ENCODE measurements around the gene RAB41. TPM values are rescaled to one million over a fixed set of nuclear protein-coding genes. Genes with fewer than 3 reads are reported as not detected.
"Not testable (repeated sequence)": the region's sequence is repeated elsewhere in the genome, so short reads cannot be mapped to it uniquely, and the experiment has no call there.

RAB41 gene
- total RNA-seq, 1 donor from 2014 or later: not detected

- peak; percentile 90 for FAIRE-seq
- H3K27ac Mint-ChIP-seq (ENCODE audit: unreplicated experiment): no peak overlapping the region
Observed at GRCh38 chrX:70262952-70263567, 18.9 kb upstream of the RAB41 start.

GRCh38 chrX:70264784-70265183 is 17.2 kb upstream of the RAB41 start:
- Histone ChIP-seq H3K27me3 (ENCODE audit: insufficient read depth, low read length) (no peaks in the 10 kb centered on the region), H3K27ac (ENCODE audit: low read depth, low read length) (no peak overlapping the region), H3K4me3 (ENCODE audit: insufficient read depth, low read depth, low read length) (no peak overlapping the region), H3K9ac (ENCODE audit: low read length) (no peak overlapping the region), H2AFZ (ENCODE audit: low read depth, low read length) (no peak overlapping the region), H3K36me3 (ENCODE audit: insufficient read depth, low read length) (no peaks in the 10 kb centered on the region), H3K79me2 (ENCODE audit: insufficient read depth, low read length) (no peaks in the 10 kb centered on the region), H3K9me3 (ENCODE audit: insufficient read depth, low read depth, low read length) (no peaks in the 10 kb centered on the region), H4K20me1 (ENCODE audit: insufficient read depth, low read length) (no peaks in the 10 kb centered on the region), H3K4me1 (ENCODE audit: insufficient read depth, low read length) (no peaks in the 10 kb centered on the region), H3K4me2 (ENCODE audit: low read length) (no peak overlapping the region)
- peaks cover 1% of the 10 kb centered on the region for H3K36me3 Mint-ChIP-seq (ENCODE audit: low read depth, unreplicated experiment)
- no peak overlapping the region for H3K4me3 Mint-ChIP-seq (ENCODE audit: unreplicated experiment)
- no peaks in the 10 kb centered on the region for H3K9me3 Mint-ChIP-seq (ENCODE audit: unreplicated experiment)
- no peaks in the 10 kb centered on the region for H3K27me3 Mint-ChIP-seq (ENCODE audit: low read depth, unreplicated experiment)
- FAIRE-seq (peak; percentile 91), DNase-seq (ENCODE audit: low read depth) (no peak)
- TF ChIP-seq CTCF (IDR thresholded peaks at IDR 0.05; ENCODE audit: insufficient read depth, low read depth, low read length) (no peak), EZH2 (IDR thresholded peaks at IDR 0.05; ENCODE audit: insufficient read depth, low read length) (no peak)
- H3K4me1 Mint-ChIP-seq (ENCODE audit: low read depth, unreplicated experiment): no peaks in the 10 kb centered on the region
- H3K27ac Mint-ChIP-seq (ENCODE audit: unreplicated experiment): no peak overlapping the region

More at GRCh38 chrX:70262952-70263567, 18.9 kb upstream of the RAB41 start:
- H3K4me1 ChIP-seq (ENCODE audit: insufficient read depth, low read length): no peaks in the 10 kb centered on the region
- H2AFZ ChIP-seq (ENCODE audit: low read depth, low read length): no peak overlapping the region
- no peaks in the 10 kb centered on the region for H3K9me3 ChIP-seq (ENCODE audit: insufficient read depth, low read depth, low read length)
- no peak for TF ChIP-seq EZH2 (IDR thresholded peaks at IDR 0.05; ENCODE audit: insufficient read depth, low read length)
- TF ChIP-seq CTCF (IDR thresholded peaks at IDR 0.05; ENCODE audit: insufficient read depth, low read depth, low read length): peak; percentile 29
- H3K27me3 ChIP-seq (ENCODE audit: insufficient read depth, low read length): no peaks in the 10 kb centered on the region
- DNase-seq (ENCODE audit: low read depth): peak; percentile 8
- Mint-ChIP-seq H3K36me3 (ENCODE audit: low read depth, unreplicated experiment) (no peaks in the 10 kb centered on the region), H3K4me3 (ENCODE audit: unreplicated experiment) (no peak overlapping the region), H3K27me3 (ENCODE audit: low read depth, unreplicated experiment) (no peaks in the 10 kb centered on the region), H3K9me3 (ENCODE audit: unreplicated experiment) (no peaks in the 10 kb centered on the region), H3K4me1 (ENCODE audit: low read depth, unreplicated experiment) (no peaks in the 10 kb centered on the region)
- no peak overlapping the region for H3K4me3 ChIP-seq (ENCODE audit: insufficient read depth, low read depth, low read length)
- H3K27ac ChIP-seq (ENCODE audit: low read depth, low read length): no peak overlapping the region
- H3K4me2 ChIP-seq (ENCODE audit: low read length): no peak overlapping the region
- no peaks in the 10 kb centered on the region for H3K36me3 ChIP-seq (ENCODE audit: insufficient read depth, low read length)
- no peaks in the 10 kb centered on the region for H4K20me1 ChIP-seq (ENCODE audit: insufficient read depth, low read length)
- no peaks in the 10 kb centered on the region for H3K79me2 ChIP-seq (ENCODE audit: insufficient read depth, low read length)
- H3K9ac ChIP-seq (ENCODE audit: low read length): no peak overlapping the region

GRCh38 chrX:70268034-70268433 is 13.9 kb upstream of the RAB41 start, which contains the start of gene ARR3:
Gene ARR3 (plus strand): TSS chrX:70268334. CDS start chrX:70269386, 1,052 bp downstream.
- Histone ChIP-seq H3K27ac (ENCODE audit: low read depth, low read length) (no peak within 1 kb of the TSS), H3K36me3 (ENCODE audit: insufficient read depth, low read length) (no peaks in the 10 kb centered on the region), H3K4me1 (ENCODE audit: insufficient read depth, low read length) (no peaks in the 10 kb centered on the region), H3K4me2 (ENCODE audit: low read length) (no peak within 1 kb of the TSS), H3K79me2 (ENCODE audit: insufficient read depth, low read length) (no peaks in the 10 kb centered on the region), H3K9ac (ENCODE audit: low read length) (no peak within 1 kb of the TSS), H3K9me3 (ENCODE audit: insufficient read depth, low read depth, low read length) (no peaks in the 10 kb centered on the region), H4K20me1 (ENCODE audit: insufficient read depth, low read length) (no peaks in the 10 kb centered on the region), H3K4me3 (ENCODE audit: insufficient read depth, low read depth, low read length) (no peak within 1 kb of the TSS), H2AFZ (ENCODE audit: low read depth, low read length) (no peak within 1 kb of the TSS), H3K27me3 (ENCODE audit: insufficient read depth, low read length) (no peaks in the 10 kb centered on the region)
- H3K27me3 Mint-ChIP-seq (ENCODE audit: low read depth, unreplicated experiment): no peaks in the 10 kb centered on the region
- no peaks in the 10 kb centered on the region for H3K4me1 Mint-ChIP-seq (ENCODE audit: low read depth, unreplicated experiment)
- FAIRE-seq: no peak
- no peak within 1 kb of the TSS for H3K4me3 Mint-ChIP-seq (ENCODE audit: unreplicated experiment)
- H3K36me3 Mint-ChIP-seq (ENCODE audit: low read depth, unreplicated experiment): peaks cover 2% of the 10 kb centered on the region
- peak within 1 kb of the TSS; percentile 75 for H3K27ac Mint-ChIP-seq (ENCODE audit: unreplicated experiment)
- TF ChIP-seq EZH2 (IDR thresholded peaks at IDR 0.05; ENCODE audit: insufficient read depth, low read length): no peak
- no peak for TF ChIP-seq CTCF (IDR thresholded peaks at IDR 0.05; ENCODE audit: insufficient read depth, low read depth, low read length)
- no peak for DNase-seq (ENCODE audit: low read depth)
- H3K9me3 Mint-ChIP-seq (ENCODE audit: unreplicated experiment): no peaks in the 10 kb centered on the region

GRCh38 chrX:70274029-70274428 is 7.9 kb upstream of the RAB41 start:
- H3K9me3 Mint-ChIP-seq (ENCODE audit: unreplicated experiment); H3K36me3 Mint-ChIP-seq (ENCODE audit: low read depth, unreplicated experiment); H2AFZ ChIP-seq (ENCODE audit: low read depth, low read length); H3K27ac ChIP-seq (ENCODE audit: low read depth, low read length); H3K4me1 ChIP-seq (ENCODE audit: insufficient read depth, low read length); H3K27ac Mint-ChIP-seq (ENCODE audit: unreplicated experiment); H3K4me2 ChIP-seq (ENCODE audit: low read length); H3K4me1 Mint-ChIP-seq (ENCODE audit: low read depth, unreplicated experiment); H3K4me3 ChIP-seq (ENCODE audit: insufficient read depth, low read depth, low read length); H3K27me3 ChIP-seq (ENCODE audit: insufficient read depth, low read length); H3K79me2 ChIP-seq (ENCODE audit: insufficient read depth, low read length); H3K27me3 Mint-ChIP-seq (ENCODE audit: low read depth, unreplicated experiment); H3K4me3 Mint-ChIP-seq (ENCODE audit: unreplicated experiment); H3K9ac ChIP-seq (ENCODE audit: low read length); DNase-seq (ENCODE audit: low read depth); H3K9me3 ChIP-seq (ENCODE audit: insufficient read depth, low read depth, low read length); H4K20me1 ChIP-seq (ENCODE audit: insufficient read depth, low read length); H3K36me3 ChIP-seq (ENCODE audit: insufficient read depth, low read length): not testable (repeated sequence)
- FAIRE-seq: peak; percentile 45

All from astrocyte (in vitro differentiated cells and primary cell).